ENCODE results near the gene PAOX. TPM values are rescaled to one million over a fixed set of nuclear protein-coding genes. Genes with fewer than 3 reads are reported as not detected.
A peak's percentile ranks its signal among the peaks of the same experiment; 100 is the strongest.

The PAOX gene
- total RNA-seq, 2 donors from 2014 or later = 2.4 to 3.5 TPM

DNA sequence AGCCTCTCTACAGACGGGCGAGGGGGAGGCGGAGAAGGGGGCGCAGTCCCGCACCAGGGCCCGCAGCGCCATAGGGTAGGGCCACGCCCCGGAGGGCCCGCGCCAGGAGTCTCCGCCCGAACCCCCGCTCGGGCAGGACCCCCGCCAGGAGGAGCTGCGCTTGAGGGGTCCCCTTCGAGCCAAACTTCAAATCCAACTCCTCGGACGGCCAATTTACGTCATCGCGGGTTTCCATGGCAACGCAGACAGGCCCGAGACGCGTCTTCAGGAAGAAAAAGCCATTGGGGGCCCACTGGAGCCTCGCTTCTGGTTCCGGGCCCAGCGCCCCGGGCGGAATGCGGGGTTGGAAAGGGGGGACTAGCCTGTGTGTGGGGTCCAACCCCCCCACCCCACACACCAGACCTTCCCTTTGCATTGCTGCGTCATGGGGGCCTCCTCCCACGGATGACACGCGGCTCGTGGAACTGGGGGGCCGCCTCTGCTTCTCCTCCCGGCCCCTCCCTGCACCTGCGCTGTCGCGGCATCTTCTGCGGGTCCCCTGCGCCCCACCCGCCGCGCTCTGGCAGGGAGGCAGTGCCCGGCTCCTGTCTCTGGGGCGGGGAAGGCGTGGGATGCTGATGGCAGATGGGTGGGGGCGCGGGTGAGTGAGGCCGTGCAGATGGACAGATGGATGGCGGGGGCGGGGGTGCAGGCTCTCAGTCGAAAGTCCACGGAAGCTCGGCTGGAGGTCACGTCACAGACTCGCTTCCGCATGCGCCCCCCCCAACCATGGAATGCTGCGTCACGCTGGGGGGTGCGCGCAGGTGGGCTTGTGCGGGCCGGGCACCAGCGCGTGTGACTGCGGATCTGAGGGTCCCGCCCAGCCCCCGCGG, 43.6 kb upstream of the PAOX start:
- DNase-seq (ENCODE audit: low spot score) = no peak
- H3K36me3 ChIP-seq = no peaks in the 10 kb centered on the region
- TF ChIP-seq, protein P1, sequence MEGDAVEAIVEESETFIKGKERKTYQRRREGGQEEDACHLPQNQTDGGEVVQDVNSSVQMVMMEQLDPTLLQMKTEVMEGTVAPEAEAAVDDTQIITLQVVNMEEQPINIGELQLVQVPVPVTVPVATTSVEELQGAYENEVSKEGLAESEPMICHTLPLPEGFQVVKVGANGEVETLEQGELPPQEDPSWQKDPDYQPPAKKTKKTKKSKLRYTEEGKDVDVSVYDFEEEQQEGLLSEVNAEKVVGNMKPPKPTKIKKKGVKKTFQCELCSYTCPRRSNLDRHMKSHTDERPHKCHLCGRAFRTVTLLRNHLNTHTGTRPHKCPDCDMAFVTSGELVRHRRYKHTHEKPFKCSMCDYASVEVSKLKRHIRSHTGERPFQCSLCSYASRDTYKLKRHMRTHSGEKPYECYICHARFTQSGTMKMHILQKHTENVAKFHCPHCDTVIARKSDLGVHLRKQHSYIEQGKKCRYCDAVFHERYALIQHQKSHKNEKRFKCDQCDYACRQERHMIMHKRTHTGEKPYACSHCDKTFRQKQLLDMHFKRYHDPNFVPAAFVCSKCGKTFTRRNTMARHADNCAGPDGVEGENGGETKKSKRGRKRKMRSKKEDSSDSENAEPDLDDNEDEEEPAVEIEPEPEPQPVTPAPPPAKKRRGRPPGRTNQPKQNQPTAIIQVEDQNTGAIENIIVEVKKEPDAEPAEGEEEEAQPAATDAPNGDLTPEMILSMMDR (IDR thresholded peaks at IDR 0.05) = no peak
- no peak overlapping the region for H3K27ac ChIP-seq
- H3K4me1 ChIP-seq = peaks cover 0 to 24% of the 10 kb centered on the region in 2 donors
- peak overlapping the region; percentile 19 to 49 for H3K4me3 ChIP-seq
- no peaks in the 10 kb centered on the region for H3K9me3 ChIP-seq
- peaks cover 23 to 29% of the 10 kb centered on the region in 2 donors for H3K27me3 ChIP-seq

DNA sequence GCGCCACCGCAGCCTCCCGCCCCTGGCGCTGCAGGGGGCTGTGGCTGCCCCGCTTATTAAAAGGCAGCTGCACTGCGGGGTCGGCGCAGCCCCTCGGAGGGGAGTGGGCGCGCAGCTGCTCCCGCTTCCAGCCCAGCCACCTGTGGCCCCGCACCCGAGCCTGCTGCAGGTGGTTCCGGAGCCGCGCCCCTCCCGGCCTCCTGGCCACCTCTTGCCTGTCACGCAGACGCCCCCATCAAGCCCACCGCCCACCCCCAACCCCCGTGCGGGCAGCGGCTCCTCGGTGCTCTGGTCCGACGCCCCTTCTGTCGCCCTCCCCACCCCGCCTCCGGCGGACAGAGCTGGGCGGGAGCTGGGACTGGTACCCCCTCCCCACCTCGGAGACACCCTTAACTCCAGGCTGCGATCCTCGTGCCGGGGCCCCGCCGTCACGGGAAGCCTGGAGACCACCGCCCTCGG, 42.9 kb upstream of the PAOX start:
- TF ChIP-seq, protein P1 (IDR thresholded peaks at IDR 0.05) = no peak
- no peak overlapping the region for H3K27ac ChIP-seq
- no peaks in the 10 kb centered on the region for H3K9me3 ChIP-seq
- peaks cover 23 to 29% of the 10 kb centered on the region in 2 donors for H3K27me3 ChIP-seq
- DNase-seq (ENCODE audit: low spot score) = no peak
- H3K4me3 ChIP-seq = peak overlapping the region in 1 of 2 donors; percentile 49
- H3K36me3 ChIP-seq = no peaks in the 10 kb centered on the region
- peaks cover 0 to 24% of the 10 kb centered on the region in 2 donors for H3K4me1 ChIP-seq

DNA sequence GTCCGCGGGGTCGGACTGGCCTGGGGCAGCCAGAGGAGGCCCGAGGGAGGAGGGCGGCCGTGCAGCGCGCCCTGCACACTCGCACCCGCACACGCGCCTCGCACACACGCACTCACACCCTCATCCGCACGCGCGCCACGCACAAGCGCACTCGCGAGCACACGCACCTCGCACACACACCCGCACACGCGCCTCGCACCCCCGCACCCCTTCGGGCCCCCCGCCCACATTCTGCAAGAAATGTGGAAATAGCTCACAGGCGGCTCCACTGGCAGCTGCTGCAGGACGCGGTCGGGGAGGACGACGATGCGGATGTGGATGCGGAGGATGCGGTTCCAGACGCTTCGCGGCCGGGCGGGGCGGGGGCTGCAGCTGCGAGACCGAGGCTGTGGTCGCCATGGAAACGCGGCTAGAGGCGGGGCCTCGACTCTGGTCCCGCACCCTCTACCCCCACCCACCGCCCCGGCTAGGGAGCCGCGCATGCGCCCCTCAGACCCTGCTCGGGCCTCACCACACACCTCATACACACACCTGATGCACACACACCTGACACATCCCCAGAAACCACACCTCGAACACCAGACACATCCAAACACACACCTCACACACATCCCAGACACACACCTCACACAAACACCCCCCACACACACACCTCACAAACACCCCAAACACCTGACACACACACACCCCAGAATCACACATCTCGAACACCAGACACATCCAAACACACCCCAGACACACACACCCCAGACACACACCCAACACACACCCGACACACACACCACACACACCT, 42.3 kb upstream of the PAOX start, which contains the start of gene CALY:
CALY (minus strand) TSS at position 320 of the 793 bp plus-strand sequence. CDS start 7,907 bp downstream, outside the sequence.
- no peaks in the 10 kb centered on the region for H3K36me3 ChIP-seq
- no peak for DNase-seq (ENCODE audit: low spot score)
- peaks cover 23 to 29% of the 10 kb centered on the region in 2 donors for H3K27me3 ChIP-seq
- no peak within 1 kb of the TSS for H3K27ac ChIP-seq
- peaks cover 0 to 24% of the 10 kb centered on the region in 2 donors for H3K4me1 ChIP-seq
- TF ChIP-seq, protein P1 (IDR thresholded peaks at IDR 0.05) = no peak
- peak within 1 kb of the TSS in 1 of 2 donors; percentile 49 for H3K4me3 ChIP-seq
- H3K9me3 ChIP-seq = no peaks in the 10 kb centered on the region

DNA sequence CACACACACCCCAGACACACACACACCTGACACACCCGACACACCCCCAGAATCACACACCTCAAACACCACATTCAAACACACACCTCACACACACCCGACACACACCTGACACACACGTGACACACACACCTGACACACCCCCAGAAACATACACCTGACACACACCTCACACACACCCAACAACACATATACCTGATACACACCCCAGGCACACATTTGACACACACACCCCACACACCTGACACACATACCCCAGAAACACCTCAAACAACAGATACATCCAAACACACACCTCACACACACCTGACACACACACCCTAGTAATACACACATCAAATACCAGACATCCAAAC, 41.7 kb upstream of the PAOX start:
- TF ChIP-seq, protein P1 (IDR thresholded peaks at IDR 0.05) = no peak
- H3K27me3 ChIP-seq = peaks cover 29% of the 10 kb centered on the region in 2 donors
- no peak overlapping the region for H3K4me3 ChIP-seq
- peaks cover 0 to 24% of the 10 kb centered on the region in 2 donors for H3K4me1 ChIP-seq
- no peak overlapping the region for H3K27ac ChIP-seq
- no peaks in the 10 kb centered on the region for H3K36me3 ChIP-seq
- DNase-seq (ENCODE audit: low spot score) = no peak
- no peaks in the 10 kb centered on the region for H3K9me3 ChIP-seq

DNA sequence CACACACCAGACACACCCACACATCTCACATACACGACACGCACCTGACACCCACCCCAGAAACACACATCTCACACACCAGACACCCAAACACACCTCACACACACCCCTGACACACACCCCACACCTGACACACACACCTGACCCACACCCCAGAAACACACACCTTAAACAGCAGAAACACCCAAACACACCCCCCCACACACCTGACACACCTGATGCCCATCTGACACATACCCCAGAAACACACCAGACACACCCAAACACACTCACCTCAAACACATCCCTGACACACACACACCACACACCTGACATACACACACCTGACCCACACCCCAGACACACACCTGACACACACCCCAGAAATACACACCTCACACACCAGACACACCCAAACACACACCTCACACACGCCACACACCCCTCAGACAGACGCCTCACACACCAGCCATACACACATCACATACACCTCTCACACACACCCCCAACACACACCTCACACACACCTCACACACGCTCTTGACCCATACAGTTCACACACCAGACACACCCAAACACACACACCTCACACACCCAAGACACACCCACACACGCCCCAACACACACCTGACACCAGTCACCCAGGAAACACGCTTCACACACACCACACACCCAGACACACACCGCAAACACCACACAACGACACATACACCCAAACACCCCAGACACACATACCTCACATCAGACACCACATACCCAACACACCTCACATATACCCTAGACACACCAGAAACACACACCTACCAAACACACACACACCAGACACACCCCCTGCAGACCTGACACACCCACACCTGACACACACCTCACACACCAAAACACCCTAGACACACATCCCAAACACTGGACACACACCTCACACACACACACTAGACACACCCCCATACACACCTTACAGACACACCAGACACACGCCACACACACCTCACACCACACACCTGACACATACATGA, 40.7 kb upstream of the PAOX start:
- DNase-seq (ENCODE audit: low spot score) = no peak
- Histone ChIP-seq H3K27me3 (peaks cover 29 to 30% of the 10 kb centered on the region in 2 donors), H3K4me3 (no peak overlapping the region), H3K27ac (no peak overlapping the region), H3K9me3 (no peaks in the 10 kb centered on the region), H3K36me3 (no peaks in the 10 kb centered on the region), H3K4me1 (peaks cover 0 to 24% of the 10 kb centered on the region in 2 donors)
- TF ChIP-seq, protein P1 (IDR thresholded peaks at IDR 0.05) = no peak

All from right atrium auricular region (tissue), 2 donors.